Measurements from ENCODE around the gene LRFN3.
"Not testable (repeated sequence)": the region's sequence is repeated elsewhere in the genome, so short reads cannot be mapped to it uniquely, and the experiment has no call there.

LRFN3 gene

DNA sequence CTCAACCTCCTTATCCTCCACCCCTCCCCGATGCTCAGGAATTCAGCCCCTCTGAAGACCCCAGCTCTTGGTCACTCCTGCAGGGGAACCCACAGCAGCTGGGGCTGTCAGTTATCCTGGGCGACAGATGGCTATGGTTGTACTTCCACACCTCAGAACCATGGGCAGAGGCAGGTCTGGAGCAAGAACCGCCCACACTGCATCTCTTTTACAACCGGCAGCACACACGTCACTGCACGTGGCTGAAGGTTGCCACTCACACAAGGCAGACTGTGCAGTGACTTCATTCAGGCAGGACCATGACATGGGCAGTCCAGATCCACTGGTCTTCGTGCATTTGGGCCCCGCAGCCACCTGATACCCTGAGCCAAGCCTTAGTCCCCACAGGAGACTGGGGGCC lies 37.3 kb downstream of the LRFN3 start:
- DNase-seq (ENCODE audit: low read depth, low spot score): no peak

DNA sequence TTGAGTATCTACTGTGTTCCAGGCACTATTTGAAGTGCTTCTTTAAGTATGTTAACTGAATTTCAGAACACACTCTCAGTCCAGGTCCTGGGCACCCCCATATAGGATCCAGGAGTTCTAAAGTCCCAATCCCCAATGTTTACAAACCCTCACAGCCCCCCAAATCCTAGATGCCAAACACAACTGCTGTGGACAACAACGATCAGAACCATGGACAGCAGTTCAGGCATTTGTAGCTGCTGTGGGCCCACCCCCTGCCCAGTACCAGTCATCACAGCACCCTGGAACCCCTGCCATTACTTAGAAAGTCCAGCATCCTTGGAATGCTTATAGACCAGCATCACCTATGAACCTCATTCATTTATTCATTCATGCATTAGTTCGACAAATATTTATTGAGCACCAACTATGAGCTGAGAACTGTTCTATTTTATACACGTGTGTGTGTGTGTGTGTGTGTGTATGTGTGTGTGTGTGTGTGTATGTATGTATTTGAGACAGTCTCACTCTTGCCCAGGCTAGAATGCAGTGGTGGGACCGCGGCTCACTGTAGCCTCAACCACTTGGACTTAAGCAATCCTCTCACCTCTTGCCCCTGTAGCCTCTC lies 39.5 kb downstream of the LRFN3 start:
- DNase-seq (ENCODE audit: low read depth, low spot score): no peak

DNA sequence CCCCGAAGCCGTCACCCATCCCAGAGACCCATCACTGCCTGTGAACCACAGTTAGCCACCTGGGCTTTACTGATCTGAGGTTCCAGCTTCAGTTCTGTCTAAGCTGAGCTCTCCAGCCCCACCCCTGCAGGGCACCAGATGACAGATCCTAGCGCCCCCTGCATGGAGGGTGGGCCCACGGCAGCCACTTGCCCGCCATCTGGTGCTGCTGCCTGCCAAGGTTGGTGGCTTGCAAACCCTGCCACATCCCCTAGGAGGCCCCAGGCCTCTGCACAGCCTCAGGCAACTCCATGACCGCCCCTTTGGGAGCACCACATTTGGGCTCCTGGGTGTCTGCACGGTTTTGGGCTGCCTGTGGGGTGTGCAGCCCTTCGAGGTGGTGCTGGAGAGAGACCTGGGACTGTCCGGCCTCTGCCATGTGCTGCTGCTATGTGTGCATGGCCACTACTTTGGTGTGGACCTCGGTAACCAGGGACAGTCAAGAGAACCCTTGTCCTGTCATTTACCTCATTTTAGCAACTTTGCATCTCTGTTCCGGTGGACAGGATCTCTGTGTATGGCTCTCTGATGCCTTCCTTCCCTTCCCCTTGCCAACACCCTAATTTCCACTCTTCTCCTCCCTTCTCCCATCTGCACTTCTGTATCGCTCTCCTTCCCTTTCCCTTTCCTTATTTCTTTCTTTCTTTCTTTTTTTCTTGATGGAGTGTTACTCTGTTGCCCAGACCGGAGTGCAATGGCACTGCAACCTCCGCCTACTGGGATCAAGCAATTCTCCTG lies 41.5 kb downstream of the LRFN3 start:
- no peak for DNase-seq (ENCODE audit: low read depth, low spot score)

- no peak for DNase-seq (ENCODE audit: low read depth, low spot score)
Observed at GRCh38 chr19:35978271-35978670, 42.1 kb downstream of the LRFN3 start.

- DNase-seq (ENCODE audit: low read depth, low spot score): no peak
Observed at GRCh38 chr19:35978832-35979365, 42.7 kb downstream of the LRFN3 start.

DNA sequence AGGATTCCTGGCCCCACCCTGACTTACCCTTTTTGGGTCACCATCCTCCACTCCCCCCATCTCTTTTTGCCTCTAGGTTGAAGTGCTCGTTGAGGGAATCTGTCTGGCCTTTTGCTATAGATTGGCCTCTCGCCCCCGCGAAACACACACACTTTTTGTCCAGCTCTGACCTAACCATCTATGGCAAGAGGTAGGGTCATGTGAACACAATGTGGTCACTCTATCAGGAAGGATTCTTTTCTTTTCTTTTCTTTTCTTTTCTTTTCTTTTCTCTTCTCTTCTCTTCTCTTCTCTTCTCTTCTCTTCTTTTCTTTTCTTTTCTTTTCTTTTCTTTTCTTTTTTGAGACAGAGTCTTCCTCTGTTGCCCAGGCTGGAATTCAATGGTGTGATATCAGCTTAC lies 44.8 kb downstream of the LRFN3 start:
- DNase-seq (ENCODE audit: low read depth, low spot score): not testable (repeated sequence)

DNA sequence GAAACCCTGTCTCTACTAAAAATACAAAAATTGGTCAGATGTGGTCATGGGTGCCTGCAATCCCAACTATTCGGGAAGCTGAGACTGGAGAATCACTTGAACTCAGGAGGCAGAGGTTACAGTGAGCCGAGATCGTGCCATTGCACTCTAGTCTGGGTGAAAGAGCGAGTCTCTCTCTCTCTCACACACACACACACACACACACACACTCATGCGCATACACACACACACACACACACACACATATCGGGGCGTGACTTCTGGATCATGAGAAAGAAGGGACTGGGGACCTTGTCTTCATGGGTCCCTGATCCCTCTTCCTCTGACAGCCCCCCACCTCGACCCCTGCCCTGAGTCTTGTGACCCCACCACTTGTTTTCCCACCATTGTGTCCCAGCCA lies 47.0 kb downstream of the LRFN3 start:
- no peak for DNase-seq (ENCODE audit: low read depth, low spot score)

GRCh38 chr19:35986111-35986510 lies 49.9 kb downstream of the LRFN3 start:
- DNase-seq (ENCODE audit: low read depth, low spot score): no peak

DNA sequence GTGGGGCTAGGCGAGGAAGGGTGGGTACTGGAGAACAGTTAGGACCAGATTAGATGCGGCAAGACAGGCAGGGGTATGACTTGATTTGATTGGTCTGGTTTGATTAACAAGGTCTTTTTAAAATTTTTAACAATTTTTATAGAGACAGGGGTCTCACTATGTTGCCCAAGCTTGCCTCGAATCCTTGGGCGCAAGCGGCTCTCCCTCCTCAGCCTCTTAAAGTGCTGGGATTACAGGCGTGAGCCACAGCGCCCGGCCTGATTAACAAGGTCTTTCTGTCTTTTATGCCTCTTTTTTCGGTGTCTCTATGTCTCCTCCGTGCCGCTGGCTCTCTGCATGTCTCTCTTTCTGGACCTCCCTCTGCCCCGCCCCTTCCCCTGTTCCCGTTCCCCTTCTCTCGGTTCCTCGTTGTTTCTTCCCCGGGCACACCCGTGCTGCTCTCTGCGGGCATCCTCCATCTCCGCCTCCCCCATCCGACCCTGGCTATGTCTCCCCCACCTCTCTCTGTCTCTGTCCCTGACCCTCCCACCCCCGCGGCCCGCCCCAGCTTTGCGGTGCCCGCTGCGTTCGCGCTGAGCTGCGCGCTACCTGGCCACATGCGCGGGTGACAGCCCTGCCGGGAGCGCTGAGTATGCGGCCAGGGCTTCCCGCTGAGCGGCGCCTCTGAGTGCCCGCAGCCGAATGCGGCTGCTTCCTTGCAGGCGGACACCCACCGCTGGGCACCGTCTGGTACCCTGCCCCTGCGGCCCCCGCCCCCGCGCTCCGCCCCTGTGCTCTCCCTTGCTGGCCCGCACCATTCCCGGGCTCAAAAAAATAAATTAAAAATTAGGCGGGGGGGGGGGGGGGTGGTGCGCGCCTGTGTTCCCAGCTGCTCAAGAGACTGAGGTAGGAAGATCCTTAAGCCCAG lies 50.7 kb downstream of the LRFN3 start:
- no peak for DNase-seq (ENCODE audit: low read depth, low spot score)

DNA sequence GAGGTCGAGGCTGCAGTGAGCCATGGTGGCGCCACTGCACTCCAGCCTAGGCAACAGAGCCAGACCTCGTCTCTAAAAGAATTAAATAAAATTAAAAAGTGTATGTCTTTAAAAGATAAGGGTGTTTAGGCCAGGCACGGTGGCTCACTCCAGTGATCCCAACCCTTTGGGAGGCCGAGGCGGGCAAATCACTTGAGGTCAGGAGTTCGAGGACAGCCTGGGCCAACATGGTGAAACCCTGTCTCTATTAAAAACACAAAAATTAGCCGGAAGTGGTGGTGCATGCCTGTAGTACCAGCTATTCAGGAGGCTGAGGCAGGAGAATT lies 51.4 kb downstream of the LRFN3 start:
- DNase-seq (ENCODE audit: low read depth, low spot score): no peak

- DNase-seq (ENCODE audit: low read depth, low spot score): no peak
Observed at GRCh38 chr19:35988824-35989223, 52.6 kb downstream of the LRFN3 start.

DNA sequence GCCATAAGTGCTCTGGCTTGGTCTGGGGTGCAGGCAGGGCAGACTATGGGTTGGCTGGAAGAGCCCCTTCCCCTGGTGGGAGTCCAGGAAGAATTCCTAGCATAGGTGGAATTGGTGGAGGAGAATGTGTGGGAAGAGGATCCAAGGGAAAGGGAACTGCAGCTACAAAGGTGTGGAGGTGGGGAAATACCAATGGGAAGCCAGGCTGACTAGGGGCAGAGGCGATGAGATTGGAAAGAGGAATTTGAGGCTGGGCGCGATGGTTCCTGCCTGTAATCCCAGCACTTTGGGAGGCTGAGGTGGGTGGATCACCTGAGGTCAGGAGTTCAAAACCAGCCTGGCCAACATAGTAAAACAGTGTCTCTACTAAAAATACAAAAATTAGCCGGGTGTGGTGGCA lies 54.0 kb downstream of the LRFN3 start:
- DNase-seq (ENCODE audit: low read depth, low spot score): no peak

GRCh38 chr19:35990771-35991730 lies 54.9 kb downstream of the LRFN3 start:
- DNase-seq (ENCODE audit: low read depth, low spot score): no peak

DNA sequence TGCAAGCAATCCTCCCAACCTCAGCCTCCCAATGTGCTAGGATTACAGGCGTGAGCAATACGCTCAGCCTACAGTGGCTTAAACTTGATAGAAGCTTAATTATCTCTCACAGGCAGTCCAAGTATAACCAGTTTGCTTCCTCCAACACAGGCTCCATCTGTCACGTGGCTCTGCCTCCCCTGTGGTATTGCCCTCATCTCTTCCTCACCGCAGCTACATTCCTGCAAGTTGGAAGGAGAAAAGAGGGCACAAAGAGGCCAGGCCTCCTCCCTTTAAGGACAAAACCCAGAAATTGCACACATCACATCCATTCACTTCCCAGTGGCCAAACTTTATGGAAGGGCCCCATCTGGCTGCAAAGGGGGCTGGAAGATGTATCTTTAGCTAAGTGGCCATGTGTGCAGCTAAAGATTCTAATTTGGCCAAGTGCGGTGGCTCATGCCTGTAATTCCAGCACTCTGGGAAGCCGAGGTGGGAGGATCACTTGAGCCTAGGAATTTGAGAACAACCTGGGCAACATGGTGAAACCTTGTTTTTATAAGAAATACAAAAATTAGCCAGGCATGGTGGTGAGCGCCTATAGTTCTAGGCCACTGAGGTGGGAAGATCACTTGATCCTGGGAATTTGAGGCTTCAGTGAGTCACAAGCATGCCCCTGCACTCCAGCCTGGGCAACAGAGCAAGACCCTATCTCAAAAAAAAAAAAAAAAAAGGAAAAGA lies 55.7 kb downstream of the LRFN3 start:
- no peak for DNase-seq (ENCODE audit: low read depth, low spot score)

DNA sequence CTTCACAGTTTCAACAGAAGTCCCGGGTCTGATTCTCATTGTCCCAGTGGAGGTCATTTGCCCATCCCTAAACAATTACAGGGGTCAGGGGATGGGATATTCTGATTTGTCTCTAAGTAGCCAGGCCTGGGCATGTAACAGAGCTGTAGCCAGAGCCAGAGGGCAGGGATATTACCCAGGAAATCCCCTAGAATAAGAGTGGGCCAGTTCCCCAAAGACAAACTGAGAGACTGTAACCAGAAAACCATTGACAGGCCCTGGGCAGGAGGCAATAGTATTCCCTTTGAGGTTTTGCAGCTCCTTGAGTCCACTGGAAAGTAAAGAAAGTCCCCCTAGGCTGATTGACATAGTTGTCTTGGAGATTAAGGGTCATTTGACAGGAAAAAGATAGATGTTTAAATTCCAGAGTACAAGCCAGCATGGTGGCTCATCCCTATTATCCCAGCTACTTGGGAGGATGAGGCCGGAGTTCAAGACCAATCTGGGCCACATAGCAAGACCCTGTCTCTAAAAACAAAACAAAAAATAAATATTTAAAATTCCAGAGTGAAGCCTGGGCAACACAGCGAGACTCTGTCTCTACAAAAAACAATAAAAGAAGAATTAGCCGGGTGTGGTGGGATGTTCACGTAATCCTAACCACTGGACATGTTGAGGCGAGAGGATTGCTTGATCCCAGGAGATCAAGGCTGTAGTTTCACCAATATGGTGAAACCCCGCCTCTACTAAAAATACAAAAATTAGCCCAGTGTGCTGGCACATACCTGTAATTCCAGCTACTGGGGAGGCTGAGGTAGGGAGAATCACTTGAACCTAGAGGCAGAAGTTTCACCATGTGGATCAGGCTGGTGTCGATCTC lies 57.0 kb downstream of the LRFN3 start:
- no peak for DNase-seq (ENCODE audit: low read depth, low spot score)

- no peak for DNase-seq (ENCODE audit: low read depth, low spot score)
Observed at GRCh38 chr19:35993923-35994598, 57.9 kb downstream of the LRFN3 start.

All from activated naive CD8-positive, alpha-beta T cell treated with anti-CD3 and anti-CD28 coated beads, Interleukin-2, amount 50 U/mL, for 16 hours (primary cell).